OCI-LY1 (cell line): ENCODE results near the gene VSIR.

Source experiments
- CTCF ChIP-seq: fragments of 200-600 bp; sonication (generic), shearing (Covaris generic); IDR thresholded peaks from 2 replicates; pipeline ENCODE4 v1.5.1; 2017; ENCODE audit warnings: mild to moderate bottlenecking, antibody characterized with exemption, low read length, moderate library complexity, mixed read lengths
- EZH2 ChIP-seq: fragments of 200-600 bp; sonication (generic), shearing (Covaris generic); IDR thresholded peaks from 2 replicates; pipeline ENCODE4 v1.8.0; 2017; ENCODE audit warnings: borderline replicate concordance, mixed run types, mild to moderate bottlenecking, antibody characterized with exemption, low read length, moderate library complexity, mixed read lengths

GRCh38 chr10:71745664-71746250, 27.6 kb downstream of the VSIR start:
- no peak for TF ChIP-seq CTCF
- TF ChIP-seq EZH2 = no peak
